Mesenteric fat pad (tissue), 1 donor: ENCODE data around the gene CPSF4L. TPM values are rescaled to one million over a fixed set of nuclear protein-coding genes. Genes with fewer than 3 reads are reported as not detected.
"Not testable (repeated sequence)": the region's sequence is repeated elsewhere in the genome, so short reads cannot be mapped to it uniquely, and the experiment has no call there.

Source experiments
- DNase-seq: peaks from one replicate; pipeline ENCODE4 v3.0.0-alpha.2; 2020; ENCODE audit warnings: low spot score
- long read RNA-seq: library from polyadenylated mRNA; unstranded; transcript quantifications from one replicate; pipeline ENCODE4 v2.0.0, GENCODE V29; 2020
- total RNA-seq: library from RNA; stranded (reverse); fragmentation: NEBNext Ultra II Directional; extraction: Animal tissue kit (Norgen Biotek cat#: 25700); gene quantifications from one replicate; pipeline ENCODE4 v1.2.1, GENCODE V29; 2021
- donor health status: DM: yes; HTN: yes; CAD: no.

The CPSF4L gene
- total RNA-seq, result 0.61 TPM
- long read RNA-seq, result 0 reads

GRCh38 chr17:73261617-73261951, at the start of gene CPSF4L:
Gene CPSF4L (minus strand): TSS chr17:73261880. CDS start chr17:73261818, 62 bp downstream.
- no peak for DNase-seq

GRCh38 chr17:73311428-73311780, 49.7 kb upstream of the CPSF4L start:
- no peak for DNase-seq

DNA sequence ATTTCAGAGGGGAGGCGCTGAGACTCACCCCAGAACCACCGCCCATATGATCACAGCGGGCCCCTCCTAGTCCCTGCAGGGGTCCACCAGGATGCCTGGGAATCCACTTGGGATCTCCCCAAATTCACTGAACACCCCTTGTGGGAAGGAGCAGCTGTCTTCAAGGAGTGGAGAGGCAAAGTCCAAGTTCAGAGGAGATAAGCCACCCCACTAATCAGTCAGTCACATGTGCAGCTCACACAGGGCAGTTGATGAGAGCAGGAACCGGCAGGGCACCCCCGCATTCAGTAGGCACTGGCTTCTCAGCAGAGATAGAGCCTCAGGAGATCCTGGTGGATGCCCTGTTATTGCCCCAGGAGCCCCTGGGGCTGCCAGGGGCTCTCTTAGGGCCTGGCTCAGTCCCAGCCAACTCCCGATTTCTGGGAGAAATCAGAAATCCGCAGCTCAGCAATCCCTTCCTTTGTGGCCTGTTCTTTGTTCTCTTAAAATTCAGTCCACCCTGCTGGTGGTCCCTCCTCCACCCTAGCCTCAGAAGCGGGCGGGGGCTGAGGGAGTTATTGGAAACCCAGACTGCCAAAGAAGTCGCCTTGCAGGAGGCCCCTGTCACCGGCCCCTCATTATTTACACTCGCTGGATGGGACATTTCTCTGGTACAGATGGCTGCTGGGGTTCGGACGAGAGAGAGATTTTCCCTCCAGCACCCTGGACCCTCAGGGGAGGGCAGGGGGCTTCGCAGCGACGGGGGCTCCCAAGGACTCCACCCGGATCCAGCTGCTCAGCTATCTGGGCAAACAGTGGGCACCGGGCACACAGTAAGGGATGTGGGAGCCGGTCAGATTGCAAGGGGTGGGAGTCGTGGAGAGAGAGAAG, 48.3 kb upstream of the CPSF4L start:
- no peak for DNase-seq

- not testable (repeated sequence) for DNase-seq
These were observed 47.3 kb upstream of the CPSF4L start for GRCh38 chr17:73308959-73309358.

- no peak for DNase-seq
These were observed 46.5 kb upstream of the CPSF4L start for GRCh38 chr17:73308017-73308823.

DNA sequence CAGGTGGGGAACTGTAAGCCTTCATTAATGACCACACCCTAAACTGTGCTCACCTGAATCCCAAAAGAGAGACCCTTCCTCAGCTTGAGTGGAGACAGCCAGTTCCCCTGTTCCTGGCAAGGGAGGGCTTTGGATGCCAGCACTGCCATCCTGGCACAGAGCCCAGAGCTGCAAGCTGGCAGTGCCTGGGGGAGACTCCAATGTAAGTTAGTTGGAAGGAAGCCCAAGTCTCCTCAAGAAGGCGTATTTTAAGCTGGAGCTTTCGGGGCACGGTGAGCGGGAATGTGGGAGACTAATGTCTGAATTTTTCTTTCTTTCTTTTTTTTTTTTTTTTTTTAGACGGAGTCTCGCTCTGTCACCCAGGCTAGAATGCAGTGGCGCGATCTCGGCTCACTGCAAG, 45.5 kb upstream of the CPSF4L start:
- DNase-seq, result no peak

GRCh38 chr17:73305845-73306836, 44.5 kb upstream of the CPSF4L start:
- DNase-seq, result no peak

DNA sequence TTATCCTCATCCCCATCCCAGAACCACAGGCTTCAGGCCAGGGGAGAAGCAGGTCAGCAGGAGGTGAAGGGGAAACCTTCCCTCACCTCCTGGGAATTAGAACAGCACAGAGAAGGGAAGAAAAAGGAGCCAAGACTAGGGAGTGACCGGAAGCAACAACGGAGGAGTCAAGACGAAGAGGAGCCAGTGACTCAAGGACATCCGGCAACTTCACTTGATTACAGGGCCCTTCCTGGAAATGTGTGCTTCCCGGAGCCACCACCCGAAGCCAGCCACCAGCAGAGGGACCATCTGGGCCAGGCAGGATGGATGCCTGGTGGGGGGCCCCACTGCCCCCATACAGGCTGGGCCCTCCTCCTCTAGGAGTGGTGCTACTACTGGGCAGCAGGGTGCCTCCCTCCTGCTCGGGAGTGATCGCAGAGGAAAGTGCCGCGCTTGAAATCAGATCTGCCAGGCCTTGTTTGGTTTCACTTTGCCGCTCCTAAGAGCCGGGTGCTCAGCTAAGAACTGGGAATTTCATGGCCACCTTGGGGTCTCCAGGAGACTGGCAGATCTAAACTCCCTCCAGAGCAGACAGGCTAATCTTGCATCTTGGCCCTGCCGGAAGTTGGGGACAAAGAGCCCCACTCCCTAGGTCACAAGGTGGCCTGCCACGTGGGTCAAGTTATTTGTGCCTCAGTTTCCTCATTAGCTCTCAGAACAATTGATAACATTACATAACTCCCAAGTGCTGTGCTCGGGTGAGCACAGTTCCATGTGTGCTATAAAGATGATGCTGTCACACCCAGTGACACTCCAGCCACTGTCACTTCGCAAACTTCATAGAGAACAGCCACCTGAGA, 43.5 kb upstream of the CPSF4L start:
- no peak for DNase-seq

DNA sequence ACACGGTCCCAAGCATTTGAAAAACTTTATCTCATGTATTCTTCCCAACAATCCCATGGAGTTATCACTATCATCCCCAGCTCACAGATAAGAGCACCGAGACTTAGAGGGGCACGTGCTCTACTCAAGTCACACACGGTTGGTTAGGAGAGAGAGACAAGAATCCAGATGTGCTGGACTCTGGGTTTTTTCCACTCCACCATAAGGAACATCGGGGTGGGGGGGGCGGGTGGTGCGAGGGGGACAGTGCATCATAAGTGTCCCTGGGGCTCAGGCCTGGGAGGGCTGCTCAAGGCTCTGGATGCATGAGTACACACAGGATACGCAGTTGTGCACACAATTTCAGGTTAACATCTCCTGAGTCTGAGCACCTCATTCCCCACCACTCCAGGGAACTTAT, 42.8 kb upstream of the CPSF4L start:
- no peak for DNase-seq

- DNase-seq, result no peak
These were observed 40.5 kb upstream of the CPSF4L start for GRCh38 chr17:73302189-73302588.

DNA sequence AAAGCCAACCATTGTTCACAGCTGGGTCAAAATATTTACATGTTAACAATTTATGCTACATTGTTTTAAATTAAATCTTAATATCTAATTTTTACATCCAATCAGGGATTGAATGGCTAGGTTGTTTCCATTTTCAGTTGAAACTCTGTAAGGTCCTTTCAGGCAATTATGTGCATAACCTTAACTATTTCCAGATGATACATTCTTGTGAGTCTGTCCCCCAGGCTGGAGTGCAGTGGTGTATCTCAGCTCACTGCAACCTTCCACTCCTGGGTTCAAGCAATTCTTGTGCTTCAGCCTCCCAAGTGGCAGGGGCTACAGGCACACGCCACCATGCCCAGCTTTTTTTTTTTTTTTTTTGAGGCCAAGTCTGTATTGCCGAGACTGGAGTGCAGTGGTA, 39.7 kb upstream of the CPSF4L start:
- DNase-seq, result no peak

GRCh38 chr17:73300392-73300791, 38.7 kb upstream of the CPSF4L start:
- DNase-seq, result no peak

DNA sequence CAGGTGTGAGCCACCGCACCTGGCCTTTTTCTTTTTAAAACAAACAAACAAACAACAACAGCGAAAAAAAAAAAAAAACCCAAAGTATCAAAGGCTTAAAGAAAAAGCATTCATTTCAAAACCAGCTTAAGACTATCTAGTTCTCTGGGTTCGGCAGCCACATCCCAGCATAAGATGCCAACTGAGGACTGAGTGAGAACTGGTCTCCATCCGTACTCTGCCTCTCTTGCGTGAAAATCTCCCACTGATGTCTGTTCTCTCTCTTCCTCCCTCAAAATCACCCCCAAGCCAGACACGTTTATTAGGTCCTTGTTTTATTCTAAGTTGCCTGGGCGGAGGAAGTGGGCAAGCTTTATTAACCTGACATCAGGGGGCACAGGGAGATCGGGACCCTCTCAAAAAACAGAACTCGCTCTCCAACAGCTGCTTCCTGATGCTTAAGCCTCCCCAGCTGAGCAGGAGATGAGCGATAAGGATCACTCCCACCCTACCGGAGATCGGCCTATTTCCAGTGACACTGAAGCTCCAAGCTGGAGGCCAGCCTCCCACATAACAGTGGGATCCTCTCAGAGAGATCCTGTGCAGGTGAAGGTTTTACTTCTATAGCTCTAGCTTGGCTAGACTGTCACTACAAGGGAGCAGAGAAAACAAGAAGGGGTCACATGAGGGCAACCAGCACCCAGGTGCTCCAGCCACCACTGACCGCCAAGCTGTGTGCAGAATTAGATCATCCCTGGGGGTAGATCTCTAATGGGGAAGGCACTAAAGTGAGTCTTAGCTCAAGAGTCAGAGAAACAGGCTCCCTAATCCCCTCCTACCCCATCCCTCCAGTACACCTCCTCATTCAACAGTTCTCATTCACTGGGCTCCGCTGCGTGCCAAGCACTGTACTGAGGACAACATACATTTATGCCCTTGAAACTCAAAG, 36.5 kb upstream of the CPSF4L start:
- DNase-seq, result no peak

GRCh38 chr17:73293480-73293911, 31.8 kb upstream of the CPSF4L start:
- no peak for DNase-seq

- DNase-seq, result no peak
These were observed 31.4 kb upstream of the CPSF4L start for GRCh38 chr17:73293031-73293430.

GRCh38 chr17:73292031-73292531, 30.4 kb upstream of the CPSF4L start:
- no peak for DNase-seq

DNA sequence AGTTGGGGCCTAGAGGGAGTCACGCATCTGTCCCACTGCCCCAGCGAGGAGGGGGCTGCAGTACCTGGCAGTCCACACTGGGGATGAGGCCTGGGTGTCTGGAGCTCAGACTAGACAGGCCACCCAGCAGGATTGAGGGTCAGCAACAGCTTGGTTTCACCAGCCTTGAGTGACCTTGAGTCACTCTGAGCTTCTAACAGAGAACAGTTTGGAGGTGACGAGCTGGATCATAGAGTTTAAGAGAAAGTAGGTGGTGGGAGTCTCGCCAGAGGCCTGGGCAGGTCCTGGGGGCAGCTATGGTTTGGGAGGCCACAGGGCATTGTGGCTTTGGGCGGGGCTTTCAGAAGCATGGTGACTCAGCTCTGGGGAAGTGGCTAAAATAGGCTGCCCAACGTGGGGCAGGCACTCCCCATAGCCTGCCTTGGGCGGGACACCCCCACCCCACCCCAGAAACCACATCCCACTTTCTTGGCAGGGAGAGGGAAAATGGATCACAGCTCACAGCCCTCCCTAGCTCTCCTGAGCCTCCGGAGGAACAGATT, 29.7 kb upstream of the CPSF4L start:
- DNase-seq, result peak; percentile 92

- DNase-seq, result no peak
These were observed 28.9 kb upstream of the CPSF4L start for GRCh38 chr17:73290399-73291259.
